Peyer's patch (tissue), 4 donors: ENCODE measurements around the gene TFAP2C. TPM values are rescaled to one million over a fixed set of nuclear protein-coding genes. Genes with fewer than 3 reads are reported as not detected.
A peak's percentile ranks its signal among the peaks of the same experiment; 100 is the strongest.

Experiments used
- DNase-seq, 3 donors: peaks; one replicate each; pipeline ENCODE4 v3.0.0-alpha.2; 2017 to 2019
- H3K27ac ChIP-seq, 4 donors: fragments of 200-600 bp; sonication (generic); one replicate each; pipeline ENCODE4 v1.5.1; 2016 to 2019
- H3K27me3 ChIP-seq, 2 donors: fragments of 200-600 bp; sonication (generic); one replicate each; pipeline ENCODE4 v1.5.1; 2019
- H3K36me3 ChIP-seq, 3 donors: fragments of 200-600 bp; sonication (generic); one replicate each; pipeline ENCODE4 v1.5.1; 2016 to 2019
- H3K4me1 ChIP-seq, 4 donors: fragments of 200-600 bp; sonication (generic); one replicate each; pipeline ENCODE4 v1.5.1; 2016 to 2019
- H3K4me3 ChIP-seq, 4 donors: fragments of 200-600 bp; sonication (generic); 1 replicate in 3 of 4; 2 replicates in 1 of 4; pipeline ENCODE4 v1.5.1; 2016 to 2019; ENCODE audit warnings: mild to moderate bottlenecking in 1 of 4
- H3K9me3 ChIP-seq, 4 donors: fragments of 200-600 bp; sonication (generic); one replicate each; pipeline ENCODE4 v1.5.1; 2016 to 2019; ENCODE audit warnings: mild to moderate bottlenecking in 1 of 4
- POLR2A ChIP-seq, 2 donors: fragments of 450-650 bp; IDR thresholded peaks; one replicate each; pipeline ENCODE4 v1.5.1; 2017; ENCODE audit warnings: antibody characterized with exemption in 2 of 2, mild to moderate bottlenecking in 2 of 2, moderate library complexity in 2 of 2
- total RNA-seq, 4 donors: library from RNA; depleted of rRNA; stranded (reverse); fragments of >200 nt; gene quantifications; one replicate each; pipeline ENCODE4 v1.1.0, GENCODE V29; 2016
- TF ChIP-seq, protein P1 (sequence below), 6 experiments: fragments of 450-650 bp in 4 of 6; fragments of 200-600 bp in 2 of 6; sonication (generic) in 1 of 6; IDR thresholded peaks; one replicate each; pipeline ENCODE4 v1.5.1; 2017 to 2019; ENCODE audit warnings: antibody characterized with exemption in 6 of 6, mild to moderate bottlenecking in 3 of 6, moderate library complexity in 1 of 6

The TFAP2C gene
- total RNA-seq: not detected

- no peaks in the 10 kb centered on the region for H3K36me3 ChIP-seq
- TF ChIP-seq POLR2A (IDR thresholded peaks at IDR 0.05): no peak
- TF ChIP-seq, protein P1, sequence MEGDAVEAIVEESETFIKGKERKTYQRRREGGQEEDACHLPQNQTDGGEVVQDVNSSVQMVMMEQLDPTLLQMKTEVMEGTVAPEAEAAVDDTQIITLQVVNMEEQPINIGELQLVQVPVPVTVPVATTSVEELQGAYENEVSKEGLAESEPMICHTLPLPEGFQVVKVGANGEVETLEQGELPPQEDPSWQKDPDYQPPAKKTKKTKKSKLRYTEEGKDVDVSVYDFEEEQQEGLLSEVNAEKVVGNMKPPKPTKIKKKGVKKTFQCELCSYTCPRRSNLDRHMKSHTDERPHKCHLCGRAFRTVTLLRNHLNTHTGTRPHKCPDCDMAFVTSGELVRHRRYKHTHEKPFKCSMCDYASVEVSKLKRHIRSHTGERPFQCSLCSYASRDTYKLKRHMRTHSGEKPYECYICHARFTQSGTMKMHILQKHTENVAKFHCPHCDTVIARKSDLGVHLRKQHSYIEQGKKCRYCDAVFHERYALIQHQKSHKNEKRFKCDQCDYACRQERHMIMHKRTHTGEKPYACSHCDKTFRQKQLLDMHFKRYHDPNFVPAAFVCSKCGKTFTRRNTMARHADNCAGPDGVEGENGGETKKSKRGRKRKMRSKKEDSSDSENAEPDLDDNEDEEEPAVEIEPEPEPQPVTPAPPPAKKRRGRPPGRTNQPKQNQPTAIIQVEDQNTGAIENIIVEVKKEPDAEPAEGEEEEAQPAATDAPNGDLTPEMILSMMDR (IDR thresholded peaks at IDR 0.05): no peak
- peak in 1 of 3 donors; percentile 61 for DNase-seq
- peaks cover 0 to 38% (median 5%) of the 10 kb centered on the region in 4 donors for H3K4me1 ChIP-seq
- peaks cover 0 to 7% (median 0%) of the 10 kb centered on the region in 4 donors for H3K9me3 ChIP-seq
- H3K27me3 ChIP-seq: peaks cover 0 to 54% of the 10 kb centered on the region in 2 donors
- H3K27ac ChIP-seq: no peak within 1 kb of the TSS
- H3K4me3 ChIP-seq: peak within 1 kb of the TSS; percentile 14 to 44 (median 32)
These were observed at the start of gene TFAP2C for GRCh38 chr20:56628873-56629463. Gene TFAP2C (plus strand): TSS chr20:56629306. CDS start chr20:56629545, 239 bp downstream.

- H3K27ac ChIP-seq: no peak overlapping the region
- no peaks in the 10 kb centered on the region for H3K4me1 ChIP-seq
- no peaks in the 10 kb centered on the region for H3K9me3 ChIP-seq
- no peaks in the 10 kb centered on the region for H3K36me3 ChIP-seq
- TF ChIP-seq, protein P1 (IDR thresholded peaks at IDR 0.05): no peak
- TF ChIP-seq POLR2A (IDR thresholded peaks at IDR 0.05): no peak
- no peak for DNase-seq
- H3K27me3 ChIP-seq: no peaks in the 10 kb centered on the region
- H3K4me3 ChIP-seq: no peak overlapping the region
These were observed 48.9 kb upstream of the TFAP2C start for GRCh38 chr20:56580226-56580625.

DNA sequence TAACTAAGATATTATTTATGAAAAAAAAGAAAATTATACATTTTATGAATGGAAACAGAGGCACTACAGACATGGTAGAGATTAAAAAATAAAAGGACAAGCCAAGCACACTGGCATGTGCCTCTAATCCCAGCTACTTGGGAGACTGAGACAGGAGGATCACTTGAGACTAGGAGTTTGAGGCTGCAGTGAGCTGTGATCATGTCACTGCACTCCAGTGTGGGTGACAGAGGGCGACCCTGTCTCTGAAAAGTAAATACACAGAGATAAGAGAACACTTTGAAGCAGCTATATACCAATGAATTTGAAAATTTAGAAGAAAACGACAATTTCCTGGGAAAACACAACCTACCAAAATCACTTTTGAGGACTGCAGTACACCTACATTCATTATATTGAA is 47.4 kb upstream of the TFAP2C start:
- no peaks in the 10 kb centered on the region for H3K36me3 ChIP-seq
- no peaks in the 10 kb centered on the region for H3K4me1 ChIP-seq
- H3K4me3 ChIP-seq: no peak overlapping the region
- no peaks in the 10 kb centered on the region for H3K27me3 ChIP-seq
- TF ChIP-seq, protein P1 (IDR thresholded peaks at IDR 0.05): no peak
- TF ChIP-seq POLR2A (IDR thresholded peaks at IDR 0.05): no peak
- DNase-seq: no peak
- no peaks in the 10 kb centered on the region for H3K9me3 ChIP-seq
- H3K27ac ChIP-seq: no peak overlapping the region

- Histone ChIP-seq H3K4me3 (no peak overlapping the region), H3K4me1 (no peaks in the 10 kb centered on the region), H3K27ac (no peak overlapping the region), H3K36me3 (no peaks in the 10 kb centered on the region), H3K27me3 (no peaks in the 10 kb centered on the region), H3K9me3 (no peaks in the 10 kb centered on the region)
- no peak for DNase-seq
- TF ChIP-seq, protein P1 (IDR thresholded peaks at IDR 0.05): no peak
- TF ChIP-seq POLR2A (IDR thresholded peaks at IDR 0.05): no peak
These were observed 46.6 kb upstream of the TFAP2C start for GRCh38 chr20:56582542-56582941.

GRCh38 chr20:56584916-56585315 is 44.2 kb upstream of the TFAP2C start:
- no peak for TF ChIP-seq POLR2A (IDR thresholded peaks at IDR 0.05)
- TF ChIP-seq, protein P1 (IDR thresholded peaks at IDR 0.05): no peak
- no peak for DNase-seq
- no peak overlapping the region for H3K27ac ChIP-seq

More at GRCh38 chr20:56584916-56585315, 44.2 kb upstream of the TFAP2C start:
- no peaks in the 10 kb centered on the region for H3K27me3 ChIP-seq
- H3K36me3 ChIP-seq: no peaks in the 10 kb centered on the region
- H3K4me3 ChIP-seq: no peak overlapping the region
- no peaks in the 10 kb centered on the region for H3K9me3 ChIP-seq
- no peaks in the 10 kb centered on the region for H3K4me1 ChIP-seq
